Peyer's patch (tissue), 4 donors: ENCODE results near the gene TBX18.

Experiments used
- CTCF ChIP-seq, 6 experiments: fragments of 450-650 bp in 4 of 6; fragments of 200-600 bp in 2 of 6; sonication (generic) in 1 of 6; IDR thresholded peaks; one replicate each; pipeline ENCODE4 v1.5.1; 2017 to 2019; ENCODE audit warnings: antibody characterized with exemption in 6 of 6, mild to moderate bottlenecking in 3 of 6, moderate library complexity in 1 of 6
- POLR2A ChIP-seq, 2 donors: fragments of 450-650 bp; IDR thresholded peaks; one replicate each; pipeline ENCODE4 v1.5.1; 2017; ENCODE audit warnings: antibody characterized with exemption in 2 of 2, mild to moderate bottlenecking in 2 of 2, moderate library complexity in 2 of 2

DNA sequence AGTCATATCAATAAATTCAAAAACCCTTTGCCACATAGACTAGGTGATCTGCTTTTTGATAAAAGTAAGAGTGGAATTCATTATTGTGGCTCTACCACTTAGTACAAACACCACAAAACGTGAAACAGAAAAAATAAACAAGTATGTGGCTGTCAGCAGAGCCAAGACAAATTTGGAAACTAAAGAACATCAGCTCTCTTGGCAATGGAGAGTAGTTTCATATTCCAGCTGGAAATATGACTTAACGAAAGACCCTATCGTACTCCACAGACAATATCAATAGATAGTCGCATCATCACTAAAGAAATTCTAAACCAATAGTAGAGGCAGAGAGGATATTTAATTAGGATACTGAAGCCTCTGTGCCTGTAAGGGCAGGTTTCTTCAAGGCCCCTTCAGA lies 20.8 kb downstream of the TBX18 start:
- TF ChIP-seq POLR2A (IDR thresholded peaks at IDR 0.05) (no peak), CTCF (IDR thresholded peaks at IDR 0.05) (no peak)
